ENCODE measurements around the gene CD180. TPM values are rescaled to one million over a fixed set of nuclear protein-coding genes. Genes with fewer than 3 reads are reported as not detected.

Gene CD180
- polyA plus RNA-seq, 12 donors = 0.63 to 2.9 (median 1.3) TPM; not detected in 2

DNA sequence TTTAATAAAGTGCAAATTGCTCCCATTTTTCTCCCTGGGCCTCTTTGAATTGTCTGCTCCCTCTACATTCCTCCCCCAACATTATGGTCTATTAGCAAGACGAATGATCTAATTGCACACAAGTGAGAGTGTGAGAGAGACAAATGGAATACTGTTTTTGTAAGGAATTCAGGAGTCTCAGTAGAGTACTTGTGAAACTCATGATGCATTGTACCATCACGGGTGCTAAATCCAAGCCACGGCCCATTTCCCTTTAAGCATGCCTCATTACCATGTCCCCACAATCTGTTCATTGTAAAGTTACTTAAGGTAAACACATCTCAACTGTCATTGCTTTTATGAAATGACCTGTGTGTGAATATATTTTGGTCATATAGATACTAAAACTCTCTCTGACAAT lies 62.8 kb downstream of the CD180 start:
- no peak for DNase-seq

GRCh38 chr5:67133217-67133616 lies 63.4 kb downstream of the CD180 start:
- no peak for DNase-seq

- no peak for DNase-seq
Observed at GRCh38 chr5:67129768-67130167, 66.8 kb downstream of the CD180 start.

Measured in muscle of arm (tissue), 12 donors.